GM21360 (cell line): ENCODE results near the gene TRIM69.

Experiments used
- ATAC-seq: cut with Tn5 transposase; IDR thresholded peaks from one replicate; pipeline ENCODE4 v1.9.1; 2021; ENCODE audit warnings: mild to moderate bottlenecking, moderate library complexity; ENCODE audit not compliant: unreplicated experiment

Gene TRIM69

DNA sequence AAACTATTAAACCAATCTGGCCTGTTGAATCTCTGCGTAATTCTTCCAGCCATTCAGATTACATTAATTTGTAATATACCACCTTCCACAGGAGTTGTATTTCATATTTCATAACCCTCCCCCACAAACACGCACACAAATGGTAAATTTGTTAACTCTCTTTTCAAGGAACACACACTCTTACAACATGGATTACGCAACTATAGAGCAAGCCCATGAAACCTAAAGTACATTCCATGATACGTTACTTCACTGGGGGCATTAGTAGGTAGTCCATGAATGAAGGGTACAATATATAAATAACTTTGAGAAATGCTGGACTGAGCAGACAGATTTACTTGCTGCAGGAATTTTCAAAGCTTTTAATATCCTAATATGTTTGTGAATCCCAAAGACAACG lies 65.0 kb downstream of the TRIM69 start:
- ATAC-seq = no peak

- ATAC-seq = no peak
These were observed 65.5 kb downstream of the TRIM69 start for GRCh38 chr15:44801797-44802196.

- ATAC-seq = no peak
These were observed 66.0 kb downstream of the TRIM69 start for GRCh38 chr15:44802336-44802735.

DNA sequence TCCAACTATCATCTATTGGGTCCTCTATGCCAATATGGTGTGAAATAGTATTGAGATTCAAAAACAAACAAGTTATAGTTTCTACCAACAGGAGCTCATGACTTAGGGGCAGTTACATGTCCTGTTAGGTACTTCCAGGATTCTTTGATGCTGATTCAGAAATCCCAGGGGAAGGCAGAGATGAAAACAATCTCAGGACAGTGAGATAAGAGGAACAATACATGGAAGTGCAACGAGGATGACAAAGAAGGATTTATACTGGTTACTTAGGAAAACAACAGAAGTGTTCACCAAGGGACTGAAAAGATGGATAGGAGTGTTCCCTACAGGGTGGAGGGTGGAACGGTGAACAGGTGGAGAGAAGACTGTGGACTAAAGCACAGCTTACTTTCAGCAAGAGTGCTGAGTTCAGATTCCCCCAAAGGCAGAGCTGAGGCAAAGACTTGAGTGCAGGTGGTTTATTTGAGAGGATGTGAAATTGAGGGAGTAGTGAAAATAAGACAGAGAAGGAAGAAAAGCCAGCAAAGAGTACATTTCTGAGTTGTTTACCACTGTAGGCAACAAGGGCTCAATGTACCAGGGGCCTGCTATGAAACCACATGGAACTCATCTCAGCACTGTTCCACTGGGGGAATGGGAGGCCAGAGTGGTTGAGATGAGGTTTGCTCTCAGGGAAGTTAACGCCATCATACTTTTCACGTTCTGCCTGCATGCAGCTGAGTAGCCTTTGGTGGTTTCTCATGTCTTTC lies 68.1 kb downstream of the TRIM69 start:
- ATAC-seq = no peak

DNA sequence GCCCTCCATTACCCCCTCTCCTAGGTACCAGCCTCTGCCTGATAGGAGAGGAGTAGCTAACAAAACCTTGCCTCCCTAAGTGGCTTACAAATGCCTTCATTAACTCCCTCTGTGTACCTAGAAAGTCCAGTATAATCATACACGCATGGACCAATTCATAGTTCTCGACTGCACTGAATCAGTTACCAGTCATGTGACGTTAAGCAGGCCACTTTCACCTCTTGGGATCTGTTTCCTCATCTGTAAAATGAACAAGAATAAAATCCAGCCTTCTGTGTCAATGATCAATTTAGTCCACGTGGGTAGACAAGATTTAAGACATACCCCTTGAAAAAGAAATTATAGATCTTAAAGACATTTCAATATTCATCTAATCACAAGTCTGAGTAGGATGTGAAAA lies 72.2 kb downstream of the TRIM69 start:
- ATAC-seq = no peak

- no peak for ATAC-seq
These were observed 73.9 kb downstream of the TRIM69 start for GRCh38 chr15:44810237-44810636.

DNA sequence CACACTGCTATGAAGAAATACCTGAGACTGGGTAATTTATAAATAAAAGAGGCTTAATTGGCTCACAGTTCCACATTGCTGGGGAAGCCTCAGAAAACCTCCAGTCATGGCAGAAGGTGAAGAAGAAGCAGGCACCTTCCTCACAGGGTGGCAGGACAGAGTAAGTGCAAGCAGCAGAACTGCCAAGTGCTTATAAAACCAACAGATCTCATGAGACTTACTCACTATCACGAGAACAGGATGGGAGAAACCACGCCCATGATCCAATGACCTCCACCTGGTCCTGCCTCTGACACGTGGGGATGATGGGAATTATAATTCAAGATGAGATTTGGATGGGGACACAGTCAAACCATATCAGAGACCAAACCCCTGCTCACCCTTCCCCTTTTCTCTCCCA lies 75.0 kb downstream of the TRIM69 start:
- ATAC-seq = no peak

DNA sequence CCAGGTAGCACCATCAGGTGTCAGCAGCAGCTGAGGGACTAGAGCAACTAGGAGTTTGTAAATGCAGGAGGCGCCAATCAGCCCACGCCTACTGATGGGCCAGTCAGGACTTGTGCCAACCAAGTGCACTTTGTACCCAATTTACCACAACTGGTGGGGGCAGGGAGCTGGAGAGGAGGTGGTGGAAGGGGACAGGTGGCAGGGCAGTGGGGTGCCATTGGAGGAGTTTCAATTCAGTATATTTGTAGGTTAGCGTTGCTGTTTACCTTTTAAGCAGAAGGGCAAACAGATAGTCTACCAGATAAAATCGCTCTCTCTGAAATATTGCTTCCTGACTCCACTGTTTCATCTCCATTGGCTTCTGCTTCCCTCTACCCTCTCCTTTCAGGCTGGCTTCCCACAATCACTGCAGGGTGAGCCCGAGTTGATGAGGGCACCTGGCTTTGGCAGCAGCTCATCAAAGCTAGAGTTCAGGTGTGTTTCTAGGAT lies 75.7 kb downstream of the TRIM69 start:
- no peak for ATAC-seq

GRCh38 chr15:44813231-44813630 lies 76.9 kb downstream of the TRIM69 start:
- ATAC-seq = no peak
